Common myeloid progenitor, CD34-positive (primary cell): Measurements from ENCODE around the gene SASH1.

ENCODE experiments used
- CTCF ChIA-PET: fragments of 350-600 bp; sonication (Branson Sonifier 250); formaldehyde crosslinking; loops from one replicate; lab custom pipeline; 2021; ENCODE audit warnings: antibody characterized with exemption; lab: Charles Lee
- POLR2A ChIA-PET: fragments of 350-600 bp; sonication (Branson Sonifier 250); formaldehyde crosslinking; loops from one replicate; lab custom pipeline; 2021; ENCODE audit warnings: antibody characterized with exemption; lab: Charles Lee
- DNase-seq, 3 donors: peaks; one replicate each; pipeline versions ENCODE4 v3.0.0 to v3.0.0-alpha.2; 2013
- H3K27ac ChIP-seq, 2 experiments: 1 replicate in 1 of 2; 2 replicates in 1 of 2; pipeline ENCODE4 v1.7.0; 2013; ENCODE audit warnings: inconsistent platforms in 2 of 2, low read length in 2 of 2, mild to moderate bottlenecking in 2 of 2, low read depth in 1 of 2, moderate library complexity in 1 of 2; ENCODE audit not compliant: severe bottlenecking in 2 of 2, insufficient read depth in 1 of 2, poor library complexity in 1 of 2
- H3K27me3 ChIP-seq, 5 experiments: replicated peaks in 2 of 5; 1 replicate in 3 of 5; 2 replicates in 2 of 5; pipeline versions ENCODE4 v1.6.1 to v1.7.0; 2013; ENCODE audit warnings: low read length in 4 of 5, mild to moderate bottlenecking in 2 of 5, moderate library complexity in 2 of 5, inconsistent platforms in 1 of 5; ENCODE audit not compliant: insufficient read depth in 5 of 5, control insufficient read depth in 4 of 5
- H3K36me3 ChIP-seq, 4 experiments: 1 replicate in 2 of 4; 2 replicates in 2 of 4; pipeline versions ENCODE4 v1.6.1 to v1.7.0; 2013; ENCODE audit warnings: low read length in 3 of 4, control low read depth in 1 of 4, mild to moderate bottlenecking in 1 of 4; ENCODE audit not compliant: control insufficient read depth in 4 of 4, insufficient read depth in 4 of 4
- H3K4me1 ChIP-seq, 4 experiments: 1 replicate in 3 of 4; 2 replicates in 1 of 4; pipeline versions ENCODE4 v1.6.1 to v1.7.1; 2013; ENCODE audit warnings: low read length in 3 of 4, mild to moderate bottlenecking in 3 of 4, control low read depth in 1 of 4, inconsistent platforms in 1 of 4, moderate library complexity in 1 of 4; ENCODE audit not compliant: control insufficient read depth in 4 of 4, insufficient read depth in 4 of 4; ENCODE audit errors: control extremely low read depth in 1 of 4
- H3K4me3 ChIP-seq, 7 experiments: 1 replicate in 4 of 7; 2 replicates in 3 of 7; pipeline versions ENCODE4 v1.5.1 to v1.7.0; 2013; ENCODE audit warnings: mild to moderate bottlenecking in 7 of 7, low read length in 6 of 7, moderate library complexity in 6 of 7, inconsistent platforms in 2 of 7, low read depth in 2 of 7, control low read depth in 1 of 7; ENCODE audit not compliant: insufficient read depth in 4 of 7, control insufficient read depth in 1 of 7; ENCODE audit errors: extremely low read depth in 1 of 7
- H3K9me3 ChIP-seq, 5 experiments: 1 replicate in 4 of 5; 2 replicates in 1 of 5; pipeline versions ENCODE4 v1.6.1 to v1.7.1; 2013; ENCODE audit warnings: low read length in 4 of 5, mild to moderate bottlenecking in 2 of 5, inconsistent platforms in 1 of 5, low read depth in 1 of 5, moderate library complexity in 1 of 5; ENCODE audit not compliant: control insufficient read depth in 4 of 5, insufficient read depth in 2 of 5; ENCODE audit errors: control extremely low read depth in 1 of 5
- WGBS: methylation state at CpG from one replicate; pipeline ENCODE4 v1.1.5; 2013; ENCODE audit not compliant: insufficient coverage; 5-methylcytosine and 5-hydroxymethylcytosine counted together

SASH1 gene

GRCh38 chr6:148487461-148487860, 144.8 kb downstream of the SASH1 start:
- DNase-seq = no peak
- Histone ChIP-seq H3K27ac (no peak overlapping the region), H3K36me3 (no peaks in the 10 kb centered on the region), H3K4me3 (no peak overlapping the region), H3K27me3 (peaks cover 0 to 2% (median 0%) of the 10 kb centered on the region in 5 experiments), H3K4me1 (no peaks in the 10 kb centered on the region), H3K9me3 (peaks cover 0 to 4% (median 0%) of the 10 kb centered on the region in 5 experiments)
- 97% methylated on average over 9 of the region's 10 CpGs for WGBS
- POLR2A ChIA-PET = no interaction called here
- CTCF ChIA-PET = no interaction called here

GRCh38 chr6:148491638-148492251, 149.1 kb downstream of the SASH1 start:
- DNase-seq = no peak
- POLR2A ChIA-PET = no interaction called here
- CTCF ChIA-PET = no interaction called here
- Histone ChIP-seq H3K27ac (no peak overlapping the region), H3K27me3 (no peaks in the 10 kb centered on the region), H3K36me3 (no peaks in the 10 kb centered on the region), H3K9me3 (peaks cover 0 to 4% (median 0%) of the 10 kb centered on the region in 5 experiments), H3K4me3 (no peak overlapping the region), H3K4me1 (no peaks in the 10 kb centered on the region)
- 97% methylated on average over 4 of the region's 6 CpGs for WGBS

DNA sequence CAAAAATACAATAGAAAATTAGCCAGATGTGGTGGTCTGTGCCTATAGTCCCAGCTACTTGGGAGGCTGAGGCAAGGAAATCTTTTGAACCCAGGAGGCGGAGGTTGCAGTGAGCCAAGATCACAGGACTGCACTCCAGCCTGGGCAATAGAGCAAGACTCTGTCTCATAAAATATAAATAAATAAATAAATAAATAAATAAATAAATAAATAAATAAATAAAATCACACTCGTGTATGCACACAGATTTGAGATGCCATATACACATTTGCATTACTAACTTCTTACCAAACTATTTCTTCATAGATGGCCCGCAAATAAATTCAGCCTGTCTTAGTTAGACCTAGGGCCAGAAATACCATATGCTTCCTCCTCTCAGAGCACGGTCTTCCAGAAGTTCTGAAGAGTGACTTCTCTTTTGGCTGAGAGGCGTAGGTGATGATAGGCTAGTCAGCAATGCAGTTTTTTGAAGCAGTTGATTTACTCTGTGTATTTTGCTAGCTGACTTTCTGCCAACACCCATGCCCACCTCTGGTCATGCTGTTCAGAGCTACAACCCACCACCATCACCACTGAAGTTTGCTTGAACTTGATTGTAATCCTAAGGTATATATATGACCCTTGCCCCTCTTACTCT, 150.1 kb downstream of the SASH1 start:
- 94% methylated on average over 2 of the region's 5 CpGs for WGBS
- CTCF ChIA-PET = no interaction called here

DNA sequence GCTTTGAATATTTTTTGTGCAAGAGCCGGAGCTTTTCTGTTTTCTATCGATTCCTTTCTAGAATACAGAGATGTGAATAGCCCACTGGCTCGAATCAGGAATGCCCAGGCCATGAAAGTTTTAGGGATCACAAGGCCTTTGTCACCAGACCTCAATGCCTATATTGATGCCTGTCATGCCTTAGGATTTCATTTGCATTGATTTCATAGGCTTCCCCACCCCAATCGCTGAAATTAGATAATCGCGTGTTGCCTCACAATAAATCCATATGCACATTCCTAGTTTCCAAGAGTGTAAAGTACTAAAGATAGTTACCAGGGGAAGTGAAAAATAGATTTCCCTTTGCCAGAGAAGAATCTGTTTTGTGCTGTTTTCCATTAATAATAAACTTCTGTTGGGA, 150.8 kb downstream of the SASH1 start:
- Histone ChIP-seq H3K4me3 (no peak overlapping the region), H3K36me3 (no peaks in the 10 kb centered on the region), H3K9me3 (peaks cover 0 to 1% (median 0%) of the 10 kb centered on the region in 5 experiments), H3K27me3 (no peaks in the 10 kb centered on the region), H3K4me1 (no peaks in the 10 kb centered on the region), H3K27ac (no peak overlapping the region)
- POLR2A ChIA-PET = no interaction called here
- no peak for DNase-seq
- WGBS = 97% methylated on average over 3 of the region's 6 CpGs
- CTCF ChIA-PET = no interaction called here

More for the DNA sequence above, 150.1 kb downstream of the SASH1 start:
- H3K27ac ChIP-seq = no peak overlapping the region
- no peak overlapping the region for H3K4me3 ChIP-seq
- DNase-seq = no peak
- no peaks in the 10 kb centered on the region for H3K36me3 ChIP-seq
- POLR2A ChIA-PET = no interaction called here
- no peaks in the 10 kb centered on the region for H3K4me1 ChIP-seq
- no peaks in the 10 kb centered on the region for H3K27me3 ChIP-seq
- peaks cover 0 to 4% (median 0%) of the 10 kb centered on the region in 5 experiments for H3K9me3 ChIP-seq

GRCh38 chr6:148494226-148494625, 151.6 kb downstream of the SASH1 start:
- no peaks in the 10 kb centered on the region for H3K4me1 ChIP-seq

GRCh38 chr6:148495029-148495428, 152.4 kb downstream of the SASH1 start:
- Histone ChIP-seq H3K9me3 (no peaks in the 10 kb centered on the region), H3K27ac (no peak overlapping the region), H3K4me1 (no peaks in the 10 kb centered on the region), H3K4me3 (no peak overlapping the region), H3K27me3 (no peaks in the 10 kb centered on the region), H3K36me3 (no peaks in the 10 kb centered on the region)
- POLR2A ChIA-PET = no interaction called here
- 94% methylated on average over 4 of the region's 6 CpGs for WGBS
- no peak for DNase-seq
- CTCF ChIA-PET = interaction anchor here (1.2 kb wide), 1 partner anchor 14 kb away, joined by 3 read pairs; no protein-coding TSS in a partner anchor

More at GRCh38 chr6:148494226-148494625, 151.6 kb downstream of the SASH1 start:
- no peak overlapping the region for H3K27ac ChIP-seq
- no peak overlapping the region for H3K4me3 ChIP-seq
- H3K9me3 ChIP-seq = no peaks in the 10 kb centered on the region
- DNase-seq = no peak
- CTCF ChIA-PET = no interaction called here
- WGBS = 86% methylated on average over 4 of the region's 8 CpGs
- H3K36me3 ChIP-seq = no peaks in the 10 kb centered on the region
- no peaks in the 10 kb centered on the region for H3K27me3 ChIP-seq
- POLR2A ChIA-PET = no interaction called here

DNA sequence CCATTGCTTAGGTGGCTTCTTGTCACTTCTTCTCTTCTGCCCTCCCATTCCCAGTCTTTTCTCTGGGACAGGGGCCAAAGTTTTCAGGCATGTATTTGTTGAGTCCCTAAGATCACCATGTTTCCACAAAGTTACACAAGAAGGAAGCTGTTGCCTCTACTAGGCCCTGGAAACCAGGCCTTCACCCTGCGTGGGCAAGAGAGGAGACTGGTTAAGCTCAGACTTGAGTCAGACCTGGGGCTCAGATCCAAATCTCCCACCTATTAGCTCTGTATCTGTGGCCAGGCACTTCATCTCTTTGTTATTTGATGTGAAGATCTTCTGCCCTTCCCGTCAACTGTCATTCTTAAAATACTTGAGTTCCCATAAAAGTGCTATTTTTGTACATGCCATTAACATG, 154.6 kb downstream of the SASH1 start:
- POLR2A ChIA-PET = interaction anchor here (0.6 kb wide), 1 partner anchor 30 kb away, joined by 4 read pairs; no protein-coding TSS in a partner anchor
- no peaks in the 10 kb centered on the region for H3K27me3 ChIP-seq
- no peak for DNase-seq
- no peaks in the 10 kb centered on the region for H3K36me3 ChIP-seq
- H3K4me3 ChIP-seq = no peak overlapping the region
- H3K27ac ChIP-seq = no peak overlapping the region
- no peaks in the 10 kb centered on the region for H3K4me1 ChIP-seq
- H3K9me3 ChIP-seq = no peaks in the 10 kb centered on the region
- CTCF ChIA-PET = no interaction called here
- 89% methylated on average over 1 of the region's 2 CpGs for WGBS
